Caki2 (cell line): ENCODE measurements around the gene ERC2. TPM values are rescaled to one million over a fixed set of nuclear protein-coding genes. Genes with fewer than 3 reads are reported as not detected.
A peak's percentile ranks its signal among the peaks of the same experiment; 100 is the strongest.
"Not testable (repeated sequence)": the region's sequence is repeated elsewhere in the genome, so short reads cannot be mapped to it uniquely, and the experiment has no call there.

Experiments used
- DNase-seq: peaks from one replicate; pipeline ENCODE4 v3.0.0-alpha.2; 2015; ENCODE audit warnings: low read depth
- in situ Hi-C: cut with HindIII; loops from 2 replicates; pipeline ENCODE4 v1.10.0; 2016; ENCODE audit warnings: low sequenced_read_pairs, low pct_unique_long_range_greater_than_20kb, mixed read lengths
- total RNA-seq: library from RNA; depleted of rRNA; stranded (reverse); fragments of >200 nt; shearing (Covaris generic); gene quantifications from 2 replicates; pipeline ENCODE4 v1.2.3, GENCODE V29; 2014; ENCODE audit warnings: low replicate concordance

The ERC2 gene
- total RNA-seq, 1 experiment from 2014 or later: not detected

DNA sequence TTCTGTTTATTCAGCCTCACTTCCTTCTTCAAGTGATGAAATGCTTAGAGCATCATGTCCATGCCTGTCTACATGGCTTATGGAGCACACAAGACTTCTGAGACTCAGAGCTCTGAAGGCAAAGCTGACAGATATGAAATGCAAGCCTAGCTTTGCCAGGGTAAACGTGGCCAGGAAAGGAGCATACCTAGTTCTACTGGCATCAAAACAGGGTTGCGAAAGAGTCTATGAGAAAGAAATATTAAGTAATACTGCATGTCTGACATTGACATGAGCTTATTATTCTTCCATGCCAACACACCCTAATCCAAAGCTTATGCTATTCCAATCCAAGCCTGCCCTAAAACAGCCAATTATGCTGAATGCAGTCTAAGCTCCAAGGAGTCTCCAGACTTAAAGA lies 391.5 kb downstream of the ERC2 start:
- no peak for DNase-seq
- in situ Hi-C loops: no loop called here

DNA sequence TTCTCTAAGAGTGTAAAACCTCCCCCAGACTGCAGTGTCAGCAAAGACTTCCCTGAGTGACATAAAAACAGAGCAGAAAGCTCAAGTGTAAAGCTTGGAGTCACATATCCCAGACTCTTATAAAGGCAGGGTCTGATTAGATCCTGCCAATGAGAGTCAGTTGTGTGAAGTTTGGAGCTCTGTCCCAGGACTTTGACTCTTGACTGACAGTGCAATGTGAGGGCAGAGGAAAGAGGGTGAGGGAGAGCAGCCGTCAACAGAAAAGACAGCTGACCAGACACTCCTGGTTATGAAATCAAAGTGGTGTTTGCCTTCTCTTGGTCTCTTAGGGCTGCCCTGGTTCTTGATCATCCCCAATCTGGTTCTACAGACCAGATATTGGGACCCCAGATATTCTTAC lies 393.2 kb downstream of the ERC2 start:
- no peak for DNase-seq
- in situ Hi-C loops: no loop called here

DNA sequence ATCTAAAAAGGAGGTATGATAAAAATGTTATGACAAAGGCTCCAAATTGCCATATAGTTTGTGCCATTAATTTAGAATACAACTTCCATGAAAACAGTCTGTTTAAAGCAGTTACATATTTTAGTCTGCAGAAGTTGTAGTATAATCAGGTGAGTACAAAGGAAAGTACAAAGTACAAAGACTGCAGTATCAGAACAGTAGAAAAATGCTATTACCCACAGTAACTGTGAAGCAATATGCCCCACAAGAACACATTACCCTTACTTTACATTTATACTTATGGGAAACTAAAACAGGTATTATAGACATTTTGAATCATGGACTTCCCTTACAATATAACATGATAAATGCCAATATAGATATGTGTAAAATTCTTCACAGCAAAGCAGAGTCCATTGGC lies 398.5 kb downstream of the ERC2 start:
- in situ Hi-C loops: no loop called here
- DNase-seq: no peak

DNA sequence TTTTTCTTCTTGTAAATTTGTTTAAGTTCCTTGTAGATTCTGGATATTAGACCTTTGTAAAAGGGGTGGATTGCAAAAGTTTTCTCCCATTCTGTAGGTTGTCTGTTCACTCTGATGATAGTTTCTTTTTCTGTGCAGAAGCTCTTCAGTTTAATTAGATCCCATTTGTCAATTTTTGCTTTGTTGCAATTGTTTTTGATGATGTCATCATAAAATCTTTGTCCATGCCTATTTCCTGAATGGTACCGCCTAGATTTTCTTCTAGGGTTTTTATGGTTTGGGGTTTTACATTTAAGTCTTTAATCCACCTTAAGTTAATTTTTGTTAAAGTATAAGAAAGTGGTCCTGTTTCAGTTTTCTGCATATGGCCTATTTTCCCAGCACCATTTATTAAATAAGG lies 401.9 kb downstream of the ERC2 start:
- DNase-seq, in situ Hi-C loops: not testable (repeated sequence)

DNA sequence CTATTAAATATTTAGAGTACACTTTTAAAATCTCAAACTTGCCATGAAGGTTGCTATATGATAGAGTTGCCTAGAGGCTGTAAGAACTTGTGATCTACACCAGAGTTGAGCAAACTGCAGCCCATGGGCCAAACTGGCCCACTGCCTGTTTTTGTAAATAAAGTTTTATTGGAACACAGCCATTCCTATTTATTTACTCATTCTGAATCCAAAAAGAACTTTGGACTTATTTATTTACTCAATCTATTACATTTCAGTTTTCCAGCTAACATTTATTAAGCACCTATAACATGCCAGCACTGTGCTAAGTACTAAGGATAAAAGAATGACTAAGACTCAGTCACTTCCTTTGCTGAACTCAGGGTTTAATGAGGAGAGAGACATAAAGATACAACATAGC lies 403.6 kb downstream of the ERC2 start:
- DNase-seq: no peak
- in situ Hi-C loops: no loop called here

DNA sequence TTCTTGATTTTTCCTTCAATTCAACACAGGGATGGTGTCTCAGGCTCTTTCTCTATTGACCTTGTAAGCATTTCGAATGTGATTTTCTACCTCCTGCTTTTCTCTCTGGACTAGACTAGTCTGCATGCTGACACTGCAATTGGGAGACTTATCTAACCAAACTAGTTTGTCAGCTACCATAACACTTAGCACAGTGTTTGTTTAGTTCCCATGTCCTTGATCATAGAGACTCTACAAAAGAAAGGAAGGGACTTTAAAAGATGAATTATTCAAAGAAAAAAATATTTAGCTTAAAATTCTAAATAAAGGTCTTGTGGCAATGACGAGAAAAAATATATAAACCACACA lies 407.0 kb downstream of the ERC2 start:
- no peak for DNase-seq
- in situ Hi-C loops: no loop called here

DNA sequence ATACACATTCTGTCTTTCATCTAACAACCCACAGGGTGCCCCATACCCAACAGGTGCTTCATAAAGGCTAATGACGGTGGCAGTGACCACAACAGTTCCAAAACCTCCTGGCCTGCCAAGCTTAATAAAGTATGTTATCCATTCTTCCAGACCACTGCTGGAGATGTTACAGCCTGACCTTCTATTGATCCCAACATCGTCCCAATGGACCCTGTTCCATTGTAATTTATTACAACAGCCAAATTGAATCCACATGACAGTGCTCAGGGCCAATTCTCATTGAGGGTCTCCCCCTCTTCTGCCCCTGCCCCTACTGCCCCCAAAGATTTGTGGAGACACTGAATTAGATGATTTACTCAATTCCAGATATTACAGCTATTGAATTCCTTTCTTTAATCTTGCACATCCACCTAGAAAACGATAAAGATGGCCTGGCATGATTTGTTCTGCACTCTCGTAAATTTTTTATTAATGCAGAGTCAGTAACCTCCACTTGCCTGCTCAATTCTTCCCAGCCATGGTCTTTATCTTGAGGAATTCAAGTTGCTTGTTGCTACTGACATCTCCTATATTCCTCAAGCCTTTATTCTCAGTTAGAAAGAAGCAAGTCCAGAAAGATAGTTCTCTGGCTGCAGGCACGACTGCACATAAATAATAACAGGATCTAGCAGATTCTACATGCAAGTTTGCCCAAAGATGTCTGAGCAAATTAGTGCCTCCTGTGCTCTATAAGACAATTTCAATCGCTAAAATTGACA lies 407.6 kb downstream of the ERC2 start:
- in situ Hi-C loops: no loop called here
- no peak for DNase-seq

DNA sequence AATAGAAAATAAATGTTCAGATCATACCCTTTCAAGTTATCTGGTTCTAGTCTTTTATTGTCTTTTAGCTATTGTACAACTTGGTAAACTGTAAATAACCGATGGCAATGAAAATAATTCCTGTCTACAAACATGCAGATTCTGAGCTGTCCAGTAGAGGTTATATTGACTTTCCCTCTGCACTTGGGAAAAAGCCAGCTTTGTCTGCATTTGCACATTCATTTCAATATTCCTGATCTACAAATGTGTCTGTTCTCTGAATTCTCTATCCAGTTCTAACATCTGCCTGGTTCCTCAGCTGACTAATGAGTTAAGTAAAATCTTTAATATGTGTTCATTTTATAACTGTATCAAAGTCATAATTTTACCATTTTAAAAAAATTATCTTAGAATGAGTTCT lies 408.5 kb downstream of the ERC2 start:
- DNase-seq: no peak
- in situ Hi-C loops: no loop called here

DNA sequence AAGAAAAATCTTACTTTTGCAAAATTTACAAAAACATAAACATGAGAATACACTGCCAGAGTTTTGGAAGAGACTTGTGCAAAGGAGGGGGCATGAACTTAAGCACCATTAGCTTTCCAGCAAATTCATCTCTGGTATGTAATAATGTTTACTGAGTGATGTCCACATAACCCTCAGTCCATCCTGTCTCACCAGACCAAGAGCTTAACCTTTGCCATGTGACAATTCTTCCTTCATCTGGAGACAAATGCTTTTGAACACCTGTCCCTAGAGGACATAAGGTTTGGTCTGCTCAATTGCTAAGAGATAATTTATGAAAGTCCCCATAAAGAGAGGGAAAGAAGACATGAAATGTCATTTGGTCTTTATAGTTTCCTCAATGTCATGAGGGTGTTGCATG lies 412.3 kb downstream of the ERC2 start:
- in situ Hi-C loops: no loop called here
- no peak for DNase-seq

DNA sequence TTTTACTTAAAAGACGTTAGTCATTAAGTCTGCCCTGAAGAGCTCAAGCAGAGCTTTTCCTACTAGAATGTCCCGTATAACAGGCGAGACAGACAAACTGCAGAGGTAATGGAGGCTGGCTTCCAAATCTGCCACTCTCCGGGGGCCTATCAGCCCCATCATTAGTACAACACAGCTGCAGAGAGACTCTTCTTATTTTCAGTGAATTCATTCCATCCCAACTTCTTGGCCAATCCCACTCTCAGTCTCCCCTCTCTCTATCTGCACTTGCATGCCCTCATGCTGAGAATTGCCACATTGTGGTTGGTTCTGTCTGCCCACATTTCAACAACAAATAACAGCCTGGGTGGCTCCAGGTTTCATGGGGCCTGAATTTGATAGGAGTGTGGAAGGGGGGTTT lies 412.7 kb downstream of the ERC2 start:
- in situ Hi-C loops: no loop called here
- DNase-seq: no peak

DNA sequence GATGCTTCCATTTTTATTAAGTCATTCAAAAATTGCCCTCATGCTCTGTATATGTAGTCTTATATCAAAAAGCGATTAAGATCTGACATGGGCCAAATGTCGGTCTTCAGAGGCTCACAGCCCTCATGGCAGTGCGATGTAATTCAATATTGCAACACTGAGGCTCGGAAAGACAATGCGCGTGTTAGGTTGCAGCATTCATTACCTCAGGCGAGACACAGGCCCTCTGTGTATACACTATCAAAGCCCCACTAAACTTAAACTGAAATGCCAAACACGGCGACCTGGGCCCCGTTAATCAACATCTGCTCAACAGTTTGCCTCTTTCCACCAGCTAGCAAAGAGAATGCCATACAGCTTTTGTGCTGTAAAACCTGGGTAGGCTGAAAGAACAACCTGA lies 413.4 kb downstream of the ERC2 start:
- DNase-seq: no peak
- in situ Hi-C loops: no loop called here

DNA sequence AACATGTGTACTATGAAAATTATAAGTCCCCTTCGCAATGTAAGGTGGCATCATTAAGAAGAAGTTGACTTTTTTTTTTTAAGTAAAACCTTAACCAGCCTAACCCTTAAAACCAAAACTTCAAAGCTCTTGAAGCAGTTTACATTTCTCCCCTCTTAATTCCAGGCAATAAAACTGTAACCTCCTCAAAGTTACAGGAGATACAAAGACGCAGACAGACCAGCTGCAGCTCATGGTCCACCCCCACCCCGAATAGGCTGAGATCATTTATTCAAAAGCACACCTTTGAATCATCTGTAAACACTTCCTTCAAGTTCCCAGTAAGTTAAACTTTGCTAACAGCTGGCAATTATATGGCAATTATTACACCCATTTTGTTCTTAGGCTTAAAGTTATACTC lies 414.5 kb downstream of the ERC2 start:
- in situ Hi-C loops: no loop called here
- no peak for DNase-seq

DNA sequence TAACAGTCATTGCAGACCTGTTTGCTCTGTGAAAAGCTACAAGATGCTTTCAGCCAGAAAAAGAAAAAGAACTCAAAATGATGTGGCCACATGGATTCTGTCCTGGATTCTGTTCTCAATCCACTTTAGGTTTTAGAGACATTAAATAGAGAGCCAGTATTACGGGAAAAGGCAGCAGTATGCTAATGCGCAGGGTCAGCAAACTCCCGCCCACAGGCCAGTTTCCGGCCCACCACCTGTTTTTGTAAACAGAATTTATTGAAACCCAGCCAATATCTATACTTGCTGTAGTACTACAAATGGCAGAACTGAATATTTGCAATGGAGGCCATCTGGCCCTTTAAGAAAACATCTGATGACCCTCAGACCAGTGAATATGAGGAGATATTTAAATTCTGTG lies 416.1 kb downstream of the ERC2 start:
- in situ Hi-C loops: no loop called here
- DNase-seq: no peak

DNA sequence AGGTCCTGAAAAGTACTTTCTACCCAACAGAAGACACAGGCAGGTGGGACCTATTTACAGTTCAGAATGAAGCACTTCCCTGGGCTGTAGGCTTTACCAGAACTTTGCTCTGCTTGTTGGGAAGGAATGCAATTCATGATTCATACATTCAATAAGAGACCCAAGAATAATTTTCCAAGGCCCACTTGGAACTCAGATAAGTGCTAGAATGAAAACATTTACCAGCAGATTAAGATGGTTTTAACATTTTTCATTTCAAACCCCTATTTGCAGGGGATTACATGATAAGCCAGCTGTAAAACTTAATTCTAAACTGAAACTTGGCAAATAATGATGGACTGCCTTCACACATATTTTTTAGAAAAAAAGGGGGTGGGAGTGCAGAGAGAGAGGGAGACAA lies 417.2 kb downstream of the ERC2 start:
- in situ Hi-C loops: no loop called here

DNA sequence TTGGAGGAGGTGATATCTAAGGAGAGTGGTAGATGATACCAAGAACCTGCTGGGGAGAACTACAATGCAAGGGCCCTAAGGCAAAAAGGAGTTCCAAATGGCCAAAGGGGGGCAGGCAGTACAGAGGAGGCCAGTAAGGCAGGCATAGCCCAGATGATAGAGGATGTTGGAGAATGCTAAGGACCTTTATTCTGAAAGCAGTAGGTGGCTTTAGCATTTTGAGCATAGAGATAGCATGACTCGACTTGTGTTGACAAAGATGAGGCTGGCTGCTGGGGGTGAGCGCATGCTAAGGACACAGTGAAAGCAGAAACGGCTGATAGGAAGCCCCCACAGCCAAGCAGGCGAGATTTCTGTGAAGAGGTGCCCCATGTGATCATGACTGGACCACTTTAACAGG lies 419.3 kb downstream of the ERC2 start:
- no peak for DNase-seq
- in situ Hi-C loops: no loop called here

More for the DNA sequence above, 417.2 kb downstream of the ERC2 start:
- DNase-seq: no peak

DNA sequence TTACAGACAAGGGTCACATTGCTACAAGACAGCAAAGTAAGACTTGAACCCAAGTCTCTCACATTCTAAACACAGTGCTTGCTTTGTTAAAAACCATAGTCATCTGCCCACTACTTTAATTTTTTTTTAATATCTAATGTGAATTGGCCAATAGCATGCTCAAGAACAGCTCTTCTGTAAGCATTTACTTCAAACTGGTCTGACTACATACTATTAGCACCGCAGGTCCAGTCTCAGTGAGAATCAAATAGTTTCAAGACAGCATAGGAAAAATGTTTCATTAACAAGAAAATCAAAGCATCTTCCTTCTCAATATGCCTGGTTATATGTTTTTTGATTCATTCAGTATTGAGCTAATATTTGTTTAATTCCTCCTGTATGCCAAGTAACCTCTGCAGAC lies 419.9 kb downstream of the ERC2 start:
- in situ Hi-C loops: no loop called here
- DNase-seq: no peak

DNA sequence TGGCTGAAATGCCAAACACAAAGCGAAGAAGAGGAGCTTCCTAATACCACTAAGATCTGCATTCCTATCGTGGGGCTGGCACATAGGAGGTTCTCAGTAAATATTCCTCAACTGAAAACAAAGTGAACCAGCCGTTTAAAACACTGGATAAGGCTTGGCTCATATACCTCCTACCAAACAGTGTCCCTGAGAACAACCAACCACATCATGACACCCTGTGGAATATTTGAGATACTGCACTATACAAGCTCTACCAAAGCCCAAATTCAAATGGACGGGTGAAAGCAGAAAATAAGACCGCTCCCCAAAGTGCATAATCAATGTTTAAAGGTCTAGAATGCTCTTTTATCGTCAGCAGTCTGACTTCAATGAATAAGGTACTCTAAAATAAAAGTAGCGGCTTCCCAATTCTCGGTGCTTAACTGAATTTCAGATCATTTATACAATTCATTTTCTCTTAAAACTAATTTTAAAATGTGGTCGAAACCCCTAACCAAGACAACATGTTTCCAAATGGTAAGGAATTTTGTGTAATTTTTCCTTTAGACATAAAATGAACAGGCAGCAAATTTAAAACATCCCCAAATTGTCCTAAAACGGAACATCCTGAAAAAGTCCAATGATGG lies 425.8 kb downstream of the ERC2 start:
- in situ Hi-C loops: no loop called here
- DNase-seq: peak; percentile 12

DNA sequence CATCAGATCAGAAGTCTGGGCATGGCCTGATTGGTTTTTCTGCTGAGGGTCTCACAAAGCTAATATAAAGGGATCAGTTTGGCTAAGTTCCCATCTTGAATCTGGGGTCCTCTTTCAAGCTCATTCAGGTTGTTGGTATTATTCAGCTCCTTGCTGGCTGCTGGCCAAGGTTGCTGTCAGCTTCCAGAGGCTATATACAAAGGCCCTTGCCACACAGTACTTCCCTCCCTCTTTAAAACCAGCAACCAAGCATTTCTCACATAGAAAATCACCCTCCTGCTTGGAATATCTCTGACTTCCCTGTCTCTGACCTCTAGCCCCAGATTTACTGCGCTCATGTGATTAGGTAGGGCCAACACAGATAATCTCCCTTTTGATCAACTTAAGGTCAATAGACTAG lies 442.9 kb downstream of the ERC2 start:
- in situ Hi-C loops: no loop called here
- no peak for DNase-seq

DNA sequence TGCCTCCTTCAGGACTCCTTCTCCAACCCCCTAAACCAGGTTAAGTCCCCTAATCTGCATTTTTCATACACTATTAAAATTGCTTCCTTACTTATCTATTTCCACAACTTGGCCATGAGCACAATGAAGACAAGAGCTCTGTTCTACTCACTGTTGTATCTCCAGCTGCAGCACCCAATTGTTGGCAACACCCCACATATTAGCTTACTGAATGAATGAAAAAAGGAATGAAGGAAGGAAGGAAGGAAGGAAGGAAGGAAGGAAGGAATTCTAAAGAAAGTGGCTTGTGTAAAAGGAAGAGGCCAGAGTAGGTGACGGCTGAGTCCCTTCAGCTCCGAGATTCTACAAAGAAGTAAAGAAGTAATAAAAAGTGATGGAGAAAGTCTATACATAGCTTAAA lies 444.7 kb downstream of the ERC2 start:
- in situ Hi-C loops: no loop called here
- no peak for DNase-seq

DNA sequence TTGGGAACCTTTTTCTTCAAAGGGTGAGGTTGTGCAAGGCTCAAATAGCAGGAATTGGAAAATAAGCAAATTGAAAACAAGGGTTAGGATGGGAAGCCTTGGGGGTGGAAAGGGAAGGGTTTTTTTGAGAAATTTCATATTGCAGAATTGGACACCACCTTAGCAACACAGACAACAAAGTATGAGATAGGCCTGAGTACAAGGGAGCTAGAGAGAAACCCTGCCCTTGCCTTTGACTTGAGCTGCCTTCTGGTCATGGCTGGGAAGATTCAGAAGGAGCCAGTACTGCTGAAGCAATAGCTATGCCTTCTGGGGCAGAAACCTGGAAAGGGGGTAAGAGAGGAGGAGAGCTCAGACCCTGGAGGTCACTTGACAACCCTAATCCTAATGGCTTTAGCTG lies 445.6 kb downstream of the ERC2 start:
- no peak for DNase-seq
- in situ Hi-C loops: no loop called here
